ENCODE results near the gene ARFGEF3.
"Not testable (repeated sequence)": the region's sequence is repeated elsewhere in the genome, so short reads cannot be mapped to it uniquely, and the experiment has no call there.

Gene ARFGEF3

DNA sequence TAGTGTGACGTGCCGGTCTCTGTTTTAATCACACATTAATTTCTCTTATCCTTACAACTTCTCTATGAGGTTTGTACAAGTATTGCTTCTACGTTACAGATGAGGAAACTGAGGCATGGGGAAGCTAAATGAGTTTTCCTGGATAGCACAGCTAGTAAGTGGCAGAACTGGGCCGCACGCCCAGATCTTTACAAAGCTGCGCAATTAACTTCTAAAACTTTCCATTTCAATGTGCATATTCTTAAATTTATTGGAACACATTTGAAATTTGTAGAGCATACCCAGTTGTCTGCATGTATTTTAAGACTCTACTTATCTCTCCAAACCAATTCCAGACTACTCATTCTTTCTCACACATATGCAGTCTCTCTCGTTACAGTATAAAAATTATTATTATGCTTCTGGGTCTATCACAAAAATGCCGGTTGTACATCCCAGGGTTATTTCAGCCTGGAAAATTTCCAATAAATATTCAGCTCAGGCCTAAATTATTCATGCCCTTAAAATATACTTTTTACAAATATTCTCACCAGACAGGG is 44.3 kb upstream of the ARFGEF3 start:
- TF ChIP-seq CTCF (IDR thresholded peaks at IDR 0.05; ENCODE audit: low read length, missing control alignments), result no peak

GRCh38 chr6:138119229-138119628 is 42.5 kb upstream of the ARFGEF3 start:
- not testable (repeated sequence) for DNase-seq (ENCODE audit: low read depth); H3K4me3 ChIP-seq (replicated peaks; ENCODE audit: low read depth, low read length)

More for the DNA sequence above, 44.3 kb upstream of the ARFGEF3 start:
- DNase-seq (ENCODE audit: low read depth), result no peak
- H3K4me3 ChIP-seq (replicated peaks; ENCODE audit: low read depth, low read length), result no peak overlapping the region

- no peak overlapping the region for H3K4me3 ChIP-seq (replicated peaks; ENCODE audit: low read depth, low read length)
- TF ChIP-seq CTCF (IDR thresholded peaks at IDR 0.05; ENCODE audit: low read length, missing control alignments), result no peak
- DNase-seq (ENCODE audit: low read depth), result no peak
Measured at GRCh38 chr6:138119976-138120375, 41.8 kb upstream of the ARFGEF3 start.

GRCh38 chr6:138124096-138124495 is 37.6 kb upstream of the ARFGEF3 start:
- H3K4me3 ChIP-seq (replicated peaks; ENCODE audit: low read depth, low read length), result no peak overlapping the region
- DNase-seq (ENCODE audit: low read depth), result no peak
- no peak for TF ChIP-seq CTCF (IDR thresholded peaks at IDR 0.05; ENCODE audit: low read length, missing control alignments)

- no peak for DNase-seq (ENCODE audit: low read depth)
- H3K4me3 ChIP-seq (replicated peaks; ENCODE audit: low read depth, low read length), result no peak overlapping the region
- TF ChIP-seq CTCF (IDR thresholded peaks at IDR 0.05; ENCODE audit: low read length, missing control alignments), result no peak
Measured at GRCh38 chr6:138128096-138128495, 33.6 kb upstream of the ARFGEF3 start.

GRCh38 chr6:138129190-138129589 is 32.5 kb upstream of the ARFGEF3 start:
- TF ChIP-seq CTCF (IDR thresholded peaks at IDR 0.05; ENCODE audit: low read length, missing control alignments), result no peak
- H3K4me3 ChIP-seq (replicated peaks; ENCODE audit: low read depth, low read length), result no peak overlapping the region
- no peak for DNase-seq (ENCODE audit: low read depth)

DNA sequence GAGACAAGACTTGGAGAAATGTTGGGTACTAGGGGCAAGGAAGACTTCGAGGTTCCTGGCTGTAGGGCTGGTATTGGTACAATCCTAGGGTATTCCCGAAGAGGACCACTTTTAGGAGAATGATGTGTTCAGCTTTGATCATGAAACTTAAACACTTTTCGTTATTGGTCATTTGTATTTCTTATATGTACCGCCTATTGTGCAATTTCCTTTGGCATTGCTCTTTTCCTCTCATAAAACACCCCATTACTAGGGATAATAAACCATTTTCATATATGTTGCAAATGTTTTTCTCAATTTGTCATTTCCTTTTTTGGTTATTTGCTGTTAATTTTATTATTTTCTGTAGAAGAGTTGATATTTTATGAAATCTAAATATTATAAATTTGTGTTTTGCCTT is 18.9 kb upstream of the ARFGEF3 start:
- TF ChIP-seq CTCF (IDR thresholded peaks at IDR 0.05; ENCODE audit: low read length, missing control alignments), result no peak
- DNase-seq (ENCODE audit: low read depth), result no peak
- no peak overlapping the region for H3K4me3 ChIP-seq (replicated peaks; ENCODE audit: low read depth, low read length)

All from fibroblast of pulmonary artery (primary cell).